Midbrain (tissue), 1 donor: Measurements from ENCODE around the gene TAMALIN.

Source experiments
- DNase-seq: peaks from one replicate; lab custom pipeline; 2025; lab: John Stamatoyannopoulos, UW

Gene TAMALIN

GRCh38 chr12:52014567-52015530 lies 8.1 kb downstream of the TAMALIN start:
- no peak for DNase-seq

- no peak for DNase-seq
Measured at GRCh38 chr12:52015532-52016041, 8.8 kb downstream of the TAMALIN start.

DNA sequence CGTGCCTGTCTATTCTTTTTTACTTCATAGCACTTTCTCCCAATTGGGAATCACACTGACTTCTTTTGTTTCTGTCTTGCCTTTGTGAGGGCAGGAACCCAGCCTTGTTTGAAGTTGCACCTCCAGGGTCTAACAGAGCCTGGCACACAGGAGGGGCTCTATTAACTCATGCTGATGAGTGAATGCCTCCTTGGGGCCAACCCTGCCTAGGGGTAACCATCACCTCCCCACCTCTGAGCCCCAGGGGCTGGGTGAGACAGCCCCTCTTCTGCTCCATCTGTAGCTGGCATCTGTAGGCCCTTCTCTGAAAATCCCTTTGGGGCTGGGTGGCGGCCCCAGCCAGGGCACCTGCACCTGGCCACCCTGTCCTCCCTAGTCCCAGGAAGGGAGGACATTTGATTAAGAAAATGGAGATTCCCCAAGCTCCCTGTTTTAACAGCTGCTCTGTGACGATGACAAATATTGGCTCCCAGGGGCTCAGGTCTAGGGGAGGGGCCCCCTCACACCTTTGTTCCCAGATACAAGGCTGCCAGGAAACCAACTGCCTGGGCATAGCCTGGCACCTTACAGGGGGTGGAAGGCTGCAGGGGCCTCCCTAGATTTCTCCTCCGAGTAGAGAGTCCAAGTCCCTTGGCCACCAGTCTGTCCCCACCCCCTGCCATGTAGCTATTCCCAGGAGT lies 11.8 kb downstream of the TAMALIN start:
- DNase-seq: no peak

DNA sequence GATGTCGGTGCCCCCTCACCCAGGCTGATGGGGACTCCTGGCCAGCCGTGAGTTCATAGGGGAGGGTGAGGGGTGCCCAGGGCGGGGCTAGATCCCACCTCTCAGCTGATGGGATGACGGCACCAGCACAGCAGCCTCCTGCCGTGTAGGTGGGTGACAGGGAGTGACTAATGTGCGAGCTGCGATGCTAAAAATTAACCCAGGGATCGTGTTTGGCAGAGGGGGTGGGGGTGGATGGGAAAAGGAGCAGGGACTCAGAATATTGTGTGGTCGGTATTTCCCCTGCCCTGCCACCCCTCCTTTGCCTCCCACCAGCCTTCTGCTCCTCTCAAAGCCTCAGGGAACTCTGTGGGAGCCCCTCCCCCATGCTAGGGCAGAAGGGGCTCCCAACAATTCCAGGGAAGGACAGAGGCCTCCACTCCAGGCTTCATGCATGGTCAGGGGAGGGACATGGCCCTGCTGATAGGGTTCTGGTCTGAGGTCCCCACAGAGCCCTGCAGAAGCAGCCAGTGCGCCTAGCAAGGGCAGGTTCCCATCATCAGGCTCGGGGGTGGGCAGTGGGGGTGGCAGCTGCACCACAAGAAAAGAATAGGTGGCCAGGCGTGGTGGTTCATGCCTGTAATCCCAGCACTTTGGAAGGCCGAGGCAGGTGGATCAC lies 12.5 kb downstream of the TAMALIN start:
- no peak for DNase-seq

GRCh38 chr12:52020539-52021336 lies 14.0 kb downstream of the TAMALIN start:
- DNase-seq: no peak

- DNase-seq: no peak
Measured at GRCh38 chr12:52022841-52023181, 16.1 kb downstream of the TAMALIN start.

GRCh38 chr12:52023182-52023975 lies 16.6 kb downstream of the TAMALIN start:
- DNase-seq: peak; percentile 73

GRCh38 chr12:52023976-52024688 lies 17.4 kb downstream of the TAMALIN start:
- DNase-seq: no peak

DNA sequence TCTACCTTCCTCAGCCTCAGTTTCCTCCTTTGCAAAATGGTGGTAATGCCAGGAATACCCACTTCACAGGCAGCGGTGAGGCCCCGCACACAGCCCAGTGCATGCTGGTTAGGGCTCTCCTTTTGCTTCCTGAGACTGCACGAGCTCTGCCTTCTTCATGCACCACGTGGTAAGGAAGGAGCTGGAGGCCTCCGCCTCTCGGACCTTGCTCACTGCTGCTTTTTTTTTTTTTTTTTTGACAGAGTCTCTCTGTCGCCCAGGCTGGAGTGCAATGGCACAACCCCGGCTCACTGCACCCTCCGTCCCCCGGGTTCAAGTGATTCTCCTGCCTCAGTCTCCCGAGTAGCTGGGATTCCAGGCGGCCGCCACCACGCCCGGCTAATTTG lies 18.1 kb downstream of the TAMALIN start:
- DNase-seq: no peak

- DNase-seq: no peak
Measured at GRCh38 chr12:52026263-52026662, 19.5 kb downstream of the TAMALIN start.

DNA sequence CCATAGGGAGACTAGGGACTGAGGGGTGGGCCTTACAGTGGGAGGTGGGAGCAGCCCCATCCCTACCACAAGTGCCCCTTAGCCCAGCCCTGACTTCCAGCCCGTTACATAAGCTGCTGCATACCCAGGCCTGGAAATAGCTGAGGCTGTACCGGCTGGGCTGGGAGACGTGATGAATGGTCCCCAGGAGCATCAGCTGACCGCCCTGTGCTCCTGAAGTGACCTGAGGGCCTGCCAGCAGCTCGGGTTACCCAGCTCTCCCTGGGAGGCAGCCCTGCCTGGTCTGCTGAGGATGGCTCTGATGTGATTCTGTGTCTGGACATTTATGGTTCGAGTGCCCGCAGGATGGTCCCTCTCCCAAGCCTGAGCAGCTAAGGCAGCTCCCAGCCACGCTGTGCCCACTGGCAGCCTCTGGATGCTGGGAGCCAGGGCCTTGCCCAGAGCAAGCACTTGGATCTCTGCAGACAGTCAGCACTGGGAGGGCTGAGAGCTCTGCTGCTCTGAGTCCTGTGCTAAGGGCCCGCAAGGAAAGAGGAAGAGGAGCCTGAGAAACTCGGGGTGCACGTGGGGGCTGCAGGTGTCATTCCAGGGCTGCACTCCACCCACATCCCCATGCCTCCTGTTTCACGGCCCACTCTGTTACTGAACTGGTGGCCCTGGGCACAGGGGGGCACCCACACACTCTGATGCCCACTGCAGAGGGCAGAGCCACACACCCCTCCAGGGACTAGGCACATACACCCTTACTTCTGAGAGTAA lies 20.5 kb downstream of the TAMALIN start:
- DNase-seq: no peak

DNA sequence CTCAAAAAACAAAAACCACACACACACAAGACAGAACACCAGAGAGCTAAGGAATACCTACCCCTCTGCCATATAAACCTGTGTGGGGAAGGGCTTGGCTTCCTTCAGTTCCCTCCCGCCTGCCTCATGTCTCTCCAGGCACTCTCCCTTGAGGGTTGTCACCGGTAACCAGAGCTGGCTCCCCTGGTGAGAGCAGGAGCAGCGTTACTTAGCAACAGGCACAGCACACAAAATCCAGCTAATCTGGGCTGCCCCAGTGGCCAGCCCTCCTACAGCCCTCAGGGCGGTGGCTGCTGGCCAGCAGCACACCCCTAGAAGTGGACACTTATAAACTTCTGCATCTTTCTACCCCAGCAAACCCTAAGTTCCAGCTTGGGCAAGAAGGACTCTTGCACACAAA lies 22.9 kb downstream of the TAMALIN start:
- no peak for DNase-seq

GRCh38 chr12:52032446-52032803 lies 25.7 kb downstream of the TAMALIN start:
- peak; percentile 72 for DNase-seq

DNA sequence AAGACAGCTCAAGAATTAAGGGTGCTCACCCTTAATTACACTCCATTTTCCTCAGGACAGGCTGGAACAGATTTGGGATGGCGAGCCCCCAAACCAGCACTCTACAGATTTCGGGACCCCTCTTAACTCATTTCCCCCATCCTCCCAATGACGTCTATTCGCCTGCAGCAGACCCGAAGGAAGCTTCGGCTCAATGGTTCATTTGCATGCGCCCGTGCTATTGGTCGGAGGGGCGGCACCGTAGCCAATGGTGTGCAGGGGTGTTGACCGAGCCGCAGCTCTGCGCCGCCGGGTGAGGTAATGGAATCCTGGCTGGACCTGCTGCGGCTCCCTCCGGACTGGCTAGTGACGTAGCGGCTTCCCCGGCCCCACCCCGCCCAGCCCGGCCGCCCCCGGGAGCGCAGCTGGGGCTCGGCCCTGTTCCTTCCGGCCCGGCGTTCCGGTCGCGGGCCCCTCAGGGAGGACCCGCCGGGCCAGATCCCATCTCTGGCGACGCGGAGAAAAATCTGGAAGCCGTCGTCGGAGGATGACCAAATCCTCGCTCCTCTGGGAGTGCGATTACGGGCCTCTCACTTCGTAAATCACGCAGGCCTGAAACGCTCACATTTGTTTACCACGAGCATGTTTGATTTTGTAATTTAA lies 26.2 kb downstream of the TAMALIN start:
- peak; percentile 95 for DNase-seq

- DNase-seq: no peak
Measured at GRCh38 chr12:52033446-52034140, 26.8 kb downstream of the TAMALIN start.

GRCh38 chr12:52035190-52035589 lies 28.4 kb downstream of the TAMALIN start:
- DNase-seq: no peak

GRCh38 chr12:52035926-52036325 lies 29.2 kb downstream of the TAMALIN start:
- no peak for DNase-seq

DNA sequence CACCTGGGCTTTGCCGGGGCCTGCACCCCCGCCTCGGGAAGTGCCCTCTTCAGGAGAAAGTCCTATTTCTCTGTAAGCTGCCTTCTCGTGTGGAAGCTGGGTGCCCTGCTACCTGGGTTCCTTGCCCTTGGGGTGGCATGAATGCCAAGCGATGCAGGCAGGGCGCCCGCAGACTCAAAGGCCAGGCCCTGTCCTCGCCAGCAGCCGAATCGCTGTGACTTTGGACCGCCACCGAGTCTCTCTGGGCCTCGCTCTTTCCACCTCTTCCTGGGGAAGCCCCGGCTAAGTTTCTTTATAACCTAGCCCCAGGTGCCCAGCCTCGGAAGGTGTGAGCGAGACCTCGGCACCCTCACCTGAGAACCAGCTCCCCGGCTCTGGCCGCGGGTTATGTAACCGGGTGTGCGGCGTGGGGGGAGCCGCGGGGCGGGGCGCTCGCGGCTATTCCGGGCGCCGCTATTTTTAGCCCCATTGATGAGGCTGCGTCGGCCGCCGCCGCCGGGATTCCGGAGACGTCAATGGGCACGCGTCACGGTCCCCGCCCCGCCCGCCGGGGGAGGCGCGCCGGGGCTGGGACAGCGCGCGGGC lies 29.9 kb downstream of the TAMALIN start:
- peak; percentile 76 for DNase-seq
